Mammary epithelial cell (primary cell): ENCODE data around the gene ENKD1.

Experiments used
- CTCF ChIP-seq, 2 donors: IDR thresholded peaks in 1 of 2; conservative IDR thresholded peaks in 1 of 2; 2 replicates each; pipeline ENCODE4 v1.5.1; 2011 to 2012; ENCODE audit warnings: inconsistent platforms in 2 of 2, low read length in 2 of 2, mild to moderate bottlenecking in 2 of 2, control low read depth in 1 of 2, low read depth in 1 of 2; ENCODE audit not compliant: insufficient read depth in 1 of 2; ENCODE audit errors: extremely low read depth in 1 of 2
- EZH2 ChIP-seq: IDR thresholded peaks from 2 replicates; pipeline ENCODE4 v1.6.1; 2012; ENCODE audit warnings: low read length, inconsistent platforms, borderline replicate concordance

DNA sequence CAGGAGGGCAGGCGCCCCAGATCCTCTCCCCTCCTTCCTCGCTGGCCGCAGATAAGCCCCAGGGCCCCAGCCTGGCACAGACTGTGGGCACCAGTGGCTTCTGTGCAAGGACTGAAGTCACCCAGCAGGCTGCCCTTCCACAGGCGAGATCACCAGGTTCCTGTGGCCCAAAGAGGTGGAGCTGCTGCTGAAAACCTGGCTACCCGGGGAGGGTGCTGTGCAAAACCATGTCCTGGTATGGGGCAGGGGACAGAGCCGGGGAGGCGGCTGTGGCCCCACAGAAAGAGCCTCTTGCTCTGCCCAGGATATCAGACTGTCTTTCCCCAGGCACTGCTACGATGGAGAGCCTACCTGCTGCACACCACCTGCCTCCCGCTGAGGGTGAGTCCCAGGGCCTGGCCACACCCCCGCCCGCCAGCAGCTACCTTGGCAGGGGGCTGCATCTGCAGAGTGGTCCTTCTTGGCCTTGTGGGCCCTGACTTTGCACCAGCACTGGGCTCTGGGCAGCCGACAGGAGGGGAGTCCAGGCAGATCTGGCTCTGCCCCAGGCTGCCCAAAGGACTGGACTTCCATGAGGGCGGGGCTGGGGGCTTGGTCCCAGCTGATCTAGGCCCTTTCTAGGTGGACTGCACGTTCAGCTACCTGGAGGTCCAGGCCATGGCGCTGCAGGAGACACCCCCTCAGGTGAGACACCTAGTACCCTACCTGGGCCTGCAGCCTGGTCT is 21.0 kb downstream of the ENKD1 start:
- no peak for TF ChIP-seq EZH2
- TF ChIP-seq CTCF (conservative IDR thresholded peaks at IDR 0.05 in 1 of 2, IDR thresholded peaks at IDR 0.05 in 1 of 2; ENCODE audit: extremely low read depth in 1 of 2, insufficient read depth in 1 of 2, low read depth in 1 of 2, low read length in 2 of 2): no peak
